Measurements from ENCODE around the gene PLCE1. TPM values are rescaled to one million over a fixed set of nuclear protein-coding genes. Genes with fewer than 3 reads are reported as not detected.

The PLCE1 gene
- total RNA-seq, 2 donors from 2014 or later = 13.5 to 28.3 TPM

DNA sequence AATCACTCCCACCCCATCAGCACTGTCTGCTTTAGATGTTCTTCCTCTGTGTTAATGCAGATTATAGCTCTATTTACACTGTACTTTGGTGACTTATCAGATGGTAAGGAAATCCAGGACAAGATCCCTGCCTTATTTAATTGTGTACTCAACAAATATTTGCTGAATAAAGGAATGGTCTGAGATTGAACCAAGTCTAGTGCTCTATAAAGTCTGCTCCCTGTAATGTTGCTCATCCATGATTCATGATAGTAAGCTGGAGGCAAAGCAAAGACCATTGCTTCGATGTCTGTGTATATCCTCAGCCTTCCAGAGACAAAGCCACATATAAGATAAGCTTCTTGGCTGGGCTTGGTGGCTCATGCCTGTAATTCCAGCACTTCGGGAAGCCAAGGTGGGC lies 33.5 kb downstream of the PLCE1 start:
- no peak for DNase-seq (ENCODE audit: low spot score)
- ATAC-seq (ENCODE audit: insufficient number of reproducible peaks, low FRiP score, low read depth) = no peak
- peaks cover 17% of the 10 kb centered on the region for H3K9me3 ChIP-seq

DNA sequence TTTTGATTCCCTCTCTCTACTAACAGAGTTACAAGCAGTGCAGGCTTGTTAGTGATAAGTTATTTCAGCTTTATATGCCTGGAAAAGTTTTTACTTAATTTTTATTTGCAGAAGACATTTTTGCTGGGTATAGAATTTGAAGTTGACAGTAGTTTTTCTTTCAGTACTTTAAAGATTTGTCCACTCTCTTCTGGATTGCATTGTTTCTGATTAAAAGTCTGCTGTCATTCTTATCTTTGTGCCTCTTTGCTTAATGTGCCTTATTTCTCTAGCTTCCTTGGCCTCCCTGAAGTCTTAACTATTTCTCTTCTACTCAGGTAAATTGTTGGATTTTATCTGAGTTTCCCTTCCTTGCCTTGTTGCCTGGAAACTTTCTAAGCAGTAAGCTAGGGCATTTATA lies 36.2 kb downstream of the PLCE1 start:
- H3K36me3 ChIP-seq = no peaks in the 10 kb centered on the region
- TF ChIP-seq CTCF (IDR thresholded peaks at IDR 0.05) = no peak
- peaks cover 17% of the 10 kb centered on the region for H3K9me3 ChIP-seq
- no peak for ATAC-seq (ENCODE audit: insufficient number of reproducible peaks, low FRiP score, low read depth)
- no peaks in the 10 kb centered on the region for H3K27me3 ChIP-seq (replicated peaks; ENCODE audit: insufficient read depth)
- H3K4me3 ChIP-seq = no peak overlapping the region
- no peaks in the 10 kb centered on the region for H3K4me1 ChIP-seq (ENCODE audit: control insufficient read depth in 1 of 2, low read depth in 2 of 2)
- no peak overlapping the region for H3K27ac ChIP-seq
- no peak for DNase-seq (ENCODE audit: low spot score)

More for the DNA sequence above, 33.5 kb downstream of the PLCE1 start:
- no peak overlapping the region for H3K27ac ChIP-seq
- no peak for TF ChIP-seq CTCF (IDR thresholded peaks at IDR 0.05)
- no peaks in the 10 kb centered on the region for H3K27me3 ChIP-seq (replicated peaks; ENCODE audit: insufficient read depth)
- no peak overlapping the region for H3K4me3 ChIP-seq
- no peaks in the 10 kb centered on the region for H3K36me3 ChIP-seq
- no peaks in the 10 kb centered on the region for H3K4me1 ChIP-seq (ENCODE audit: control insufficient read depth in 1 of 2, low read depth in 2 of 2)

- H3K36me3 ChIP-seq = no peaks in the 10 kb centered on the region
- DNase-seq (ENCODE audit: low spot score) = no peak
Observed at GRCh38 chr10:94035982-94036765, 42.4 kb downstream of the PLCE1 start.

GRCh38 chr10:94036766-94037033 lies 43.0 kb downstream of the PLCE1 start:
- Histone ChIP-seq H3K4me1 (ENCODE audit: control insufficient read depth in 1 of 2, low read depth in 2 of 2) (no peaks in the 10 kb centered on the region), H3K27ac (no peak overlapping the region)

More at GRCh38 chr10:94035982-94036765, 42.4 kb downstream of the PLCE1 start:
- Histone ChIP-seq H3K9me3 (no peaks in the 10 kb centered on the region), H3K27ac (no peak overlapping the region), H3K4me1 (ENCODE audit: control insufficient read depth in 1 of 2, low read depth in 2 of 2) (no peaks in the 10 kb centered on the region), H3K4me3 (no peak overlapping the region), H3K27me3 (replicated peaks; ENCODE audit: insufficient read depth) (no peaks in the 10 kb centered on the region)
- TF ChIP-seq CTCF (IDR thresholded peaks at IDR 0.05) = no peak
- no peak for ATAC-seq (ENCODE audit: insufficient number of reproducible peaks, low FRiP score, low read depth)

GRCh38 chr10:94037286-94037685 lies 43.6 kb downstream of the PLCE1 start:
- no peaks in the 10 kb centered on the region for H3K4me1 ChIP-seq (ENCODE audit: control insufficient read depth in 1 of 2, low read depth in 2 of 2)
- no peaks in the 10 kb centered on the region for H3K9me3 ChIP-seq
- no peaks in the 10 kb centered on the region for H3K36me3 ChIP-seq

More at GRCh38 chr10:94036766-94037033, 43.0 kb downstream of the PLCE1 start:
- ATAC-seq (ENCODE audit: insufficient number of reproducible peaks, low FRiP score, low read depth) (no peak), DNase-seq (ENCODE audit: low spot score) (no peak)
- Histone ChIP-seq H3K27me3 (replicated peaks; ENCODE audit: insufficient read depth) (no peaks in the 10 kb centered on the region), H3K36me3 (no peaks in the 10 kb centered on the region), H3K9me3 (no peaks in the 10 kb centered on the region), H3K4me3 (no peak overlapping the region)
- no peak for TF ChIP-seq CTCF (IDR thresholded peaks at IDR 0.05)

More at GRCh38 chr10:94037286-94037685, 43.6 kb downstream of the PLCE1 start:
- no peak overlapping the region for H3K27ac ChIP-seq
- no peak for TF ChIP-seq CTCF (IDR thresholded peaks at IDR 0.05)
- no peak overlapping the region for H3K4me3 ChIP-seq
- no peak for DNase-seq (ENCODE audit: low spot score)
- ATAC-seq (ENCODE audit: insufficient number of reproducible peaks, low FRiP score, low read depth) = no peak
- no peaks in the 10 kb centered on the region for H3K27me3 ChIP-seq (replicated peaks; ENCODE audit: insufficient read depth)
